ENCODE measurements around the gene STAU1. TPM values are rescaled to one million over a fixed set of nuclear protein-coding genes. Genes with fewer than 3 reads are reported as not detected.

STAU1 gene
- polyA plus RNA-seq, 1 donor from 2014 or later: 32.4 TPM

Other genes with a start within 250 kb of the STAU1 start
- gene CSE1L, start 142.0 kb downstream of the STAU1 start, polyA plus RNA-seq: 19.4 TPM
- 62.8 TPM for gene DDX27, start 31.1 kb upstream of the STAU1 start, polyA plus RNA-seq
- 45.2 TPM for gene ZNFX1, start 89.7 kb upstream of the STAU1 start, polyA plus RNA-seq